PFSK-1 (cell line): ENCODE data around the gene ATRN.

Experiments used
- FOXP2 ChIP-seq: optimal IDR thresholded peaks from 2 replicates; pipeline ENCODE3; 2011; ENCODE audit warnings: borderline replicate concordance, control low read depth, inconsistent platforms; ENCODE audit not compliant: insufficient read depth; ENCODE audit errors: extremely low read length, extremely low read depth
- POLR2AphosphoS5 ChIP-seq: IDR thresholded peaks from 2 replicates; pipeline ENCODE4 v1.6.1; 2012; ENCODE audit warnings: low read depth, mild to moderate bottlenecking, control low read depth, low read length, moderate library complexity
- REST ChIP-seq, 2 experiments: IDR thresholded peaks; 2 replicates each; pipeline versions ENCODE4 v1.6.1 to v1.8.0; 2011 to 2012; ENCODE audit warnings: low read depth in 2 of 2, low read length in 2 of 2, control low read depth in 1 of 2, inconsistent platforms in 1 of 2, mild to moderate bottlenecking in 1 of 2, moderate library complexity in 1 of 2; ENCODE audit not compliant: insufficient read depth in 1 of 2
- SIN3A ChIP-seq: IDR thresholded peaks from 2 replicates; pipeline ENCODE4 v1.6.1; 2012; ENCODE audit warnings: mild to moderate bottlenecking, low read length, moderate library complexity, borderline replicate concordance; ENCODE audit not compliant: insufficient read depth
- TAF1 ChIP-seq: IDR thresholded peaks from 2 replicates; pipeline ENCODE4 v1.6.1; 2012; ENCODE audit warnings: low read length, control low read depth, borderline replicate concordance; ENCODE audit not compliant: insufficient read depth

GRCh38 chr20:3553663-3554062 lies 82.8 kb downstream of the ATRN start:
- no peak for TF ChIP-seq TAF1
- no peak for TF ChIP-seq REST (IDR thresholded peaks at IDR 0.05; ENCODE audit: insufficient read depth in 1 of 2, low read depth in 2 of 2, low read length in 2 of 2)
- TF ChIP-seq POLR2AphosphoS5, result no peak
- no peak for TF ChIP-seq SIN3A
- no peak for TF ChIP-seq FOXP2
